ENCODE data around the gene BCOR.

BCOR gene

DNA sequence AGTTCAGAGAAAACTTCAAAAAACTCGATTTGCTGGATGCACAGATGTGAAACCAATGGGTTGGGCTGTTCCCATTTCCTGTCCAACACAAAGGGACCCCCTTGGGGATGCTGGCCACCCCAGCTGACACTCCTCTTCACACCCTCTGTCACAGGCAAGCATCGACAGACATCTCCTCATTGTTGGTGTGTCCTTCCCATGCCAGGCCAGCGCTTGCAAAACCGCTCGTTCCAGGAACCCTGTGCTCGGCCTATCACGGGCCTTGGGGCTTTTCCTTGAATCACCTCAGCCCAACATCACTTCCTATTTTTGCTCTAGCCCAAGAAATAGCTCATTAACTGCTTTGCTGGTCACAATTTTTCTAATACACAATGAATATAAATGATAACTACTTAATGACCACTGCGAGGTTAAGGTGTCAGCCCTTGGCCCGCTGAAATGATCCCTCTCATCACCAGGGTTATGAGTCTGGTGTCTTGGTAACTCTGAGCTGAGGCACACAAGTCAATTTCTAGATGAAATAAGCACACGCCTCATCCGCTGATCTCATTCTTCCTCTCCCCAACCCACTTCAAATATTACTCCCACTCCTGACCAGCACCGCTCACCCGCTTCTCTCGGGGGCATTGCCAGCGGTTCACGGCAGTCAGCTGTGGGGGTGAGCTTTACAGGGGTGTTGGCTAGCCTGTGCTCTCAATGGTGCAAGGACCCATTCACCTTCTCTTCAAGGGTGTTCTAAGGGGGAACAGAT lies 32.3 kb downstream of the BCOR start:
- H3K36me3 ChIP-seq (ENCODE audit: low read depth): peaks cover 25% of the 10 kb centered on the region

DNA sequence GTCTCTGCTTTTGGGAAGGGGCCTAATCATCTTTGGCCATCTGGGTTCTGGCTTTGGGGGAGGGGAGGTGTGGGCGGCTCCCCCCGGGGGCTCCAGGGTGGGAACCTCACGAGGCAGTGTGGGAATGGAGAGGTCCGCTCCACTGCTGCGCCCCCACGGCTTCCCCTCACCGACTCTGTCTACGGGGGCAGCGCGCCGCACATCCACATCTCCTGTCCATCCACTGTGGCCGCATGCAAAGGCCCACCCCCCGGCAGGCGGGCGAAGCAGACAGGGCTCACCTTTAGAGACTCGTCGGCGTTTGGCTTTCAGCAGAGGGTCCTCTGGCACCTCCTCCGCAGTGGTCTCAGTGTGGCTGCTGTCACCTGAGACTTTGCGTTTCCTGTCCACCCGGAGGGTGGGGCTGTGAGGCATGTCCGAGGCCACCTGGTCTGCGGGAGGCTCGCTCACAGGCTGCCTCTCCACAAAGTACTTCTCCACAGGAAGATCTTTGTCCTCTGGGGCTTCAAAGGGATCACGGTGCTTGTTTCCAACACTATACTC lies 33.6 kb downstream of the BCOR start:
- TF ChIP-seq, protein P1, sequence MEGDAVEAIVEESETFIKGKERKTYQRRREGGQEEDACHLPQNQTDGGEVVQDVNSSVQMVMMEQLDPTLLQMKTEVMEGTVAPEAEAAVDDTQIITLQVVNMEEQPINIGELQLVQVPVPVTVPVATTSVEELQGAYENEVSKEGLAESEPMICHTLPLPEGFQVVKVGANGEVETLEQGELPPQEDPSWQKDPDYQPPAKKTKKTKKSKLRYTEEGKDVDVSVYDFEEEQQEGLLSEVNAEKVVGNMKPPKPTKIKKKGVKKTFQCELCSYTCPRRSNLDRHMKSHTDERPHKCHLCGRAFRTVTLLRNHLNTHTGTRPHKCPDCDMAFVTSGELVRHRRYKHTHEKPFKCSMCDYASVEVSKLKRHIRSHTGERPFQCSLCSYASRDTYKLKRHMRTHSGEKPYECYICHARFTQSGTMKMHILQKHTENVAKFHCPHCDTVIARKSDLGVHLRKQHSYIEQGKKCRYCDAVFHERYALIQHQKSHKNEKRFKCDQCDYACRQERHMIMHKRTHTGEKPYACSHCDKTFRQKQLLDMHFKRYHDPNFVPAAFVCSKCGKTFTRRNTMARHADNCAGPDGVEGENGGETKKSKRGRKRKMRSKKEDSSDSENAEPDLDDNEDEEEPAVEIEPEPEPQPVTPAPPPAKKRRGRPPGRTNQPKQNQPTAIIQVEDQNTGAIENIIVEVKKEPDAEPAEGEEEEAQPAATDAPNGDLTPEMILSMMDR (IDR thresholded peaks at IDR 0.05; ENCODE audit: poor library complexity, severe bottlenecking): no peak
- Histone ChIP-seq H3K4me3 (ENCODE audit: severe bottlenecking) (no peak overlapping the region), H3K27ac (ENCODE audit: poor library complexity, severe bottlenecking) (no peak overlapping the region), H3K27me3 (ENCODE audit: insufficient read depth, poor library complexity, severe bottlenecking) (no peaks in the 10 kb centered on the region), H3K9me3 (ENCODE audit: severe bottlenecking) (no peaks in the 10 kb centered on the region), H3K36me3 (ENCODE audit: low read depth) (peaks cover 28% of the 10 kb centered on the region), H3K4me1 (ENCODE audit: insufficient read depth, poor library complexity, severe bottlenecking) (no peaks in the 10 kb centered on the region)
- ATAC-seq (ENCODE audit: low read depth) (no peak), DNase-seq (ENCODE audit: low spot score) (no peak)

More for the DNA sequence above, 32.3 kb downstream of the BCOR start:
- Histone ChIP-seq H3K27me3 (ENCODE audit: insufficient read depth, poor library complexity, severe bottlenecking) (no peaks in the 10 kb centered on the region), H3K4me1 (ENCODE audit: insufficient read depth, poor library complexity, severe bottlenecking) (no peaks in the 10 kb centered on the region), H3K4me3 (ENCODE audit: severe bottlenecking) (no peak overlapping the region), H3K9me3 (ENCODE audit: severe bottlenecking) (no peaks in the 10 kb centered on the region), H3K27ac (ENCODE audit: poor library complexity, severe bottlenecking) (no peak overlapping the region)
- TF ChIP-seq, protein P1 (IDR thresholded peaks at IDR 0.05; ENCODE audit: poor library complexity, severe bottlenecking): no peak
- DNase-seq (ENCODE audit: low spot score): no peak
- ATAC-seq (ENCODE audit: low read depth): no peak

DNA sequence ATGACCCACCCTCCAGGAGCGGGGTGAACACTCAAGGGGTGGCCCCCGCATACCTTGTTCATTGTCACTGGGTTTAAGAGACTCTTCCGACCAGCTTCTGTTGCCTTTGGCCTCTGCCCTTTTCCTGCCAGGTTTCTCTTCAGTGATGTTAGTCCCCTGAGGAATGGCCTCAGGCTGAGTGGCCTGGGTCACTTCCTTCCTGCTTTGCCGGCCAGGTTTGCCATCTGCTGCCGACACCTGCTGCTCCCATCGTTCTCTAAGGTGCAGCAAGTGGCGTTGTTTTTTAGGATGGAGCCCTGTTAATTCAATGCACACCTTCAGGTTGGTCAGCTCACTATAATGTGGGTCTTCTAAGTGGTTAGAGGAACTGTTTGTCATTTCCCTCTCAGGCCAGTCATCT lies 34.2 kb downstream of the BCOR start:
- no peaks in the 10 kb centered on the region for H3K9me3 ChIP-seq (ENCODE audit: severe bottlenecking)
- no peak for ATAC-seq (ENCODE audit: low read depth)
- H3K4me3 ChIP-seq (ENCODE audit: severe bottlenecking): no peak overlapping the region
- H3K4me1 ChIP-seq (ENCODE audit: insufficient read depth, poor library complexity, severe bottlenecking): no peaks in the 10 kb centered on the region
- DNase-seq (ENCODE audit: low spot score): no peak
- TF ChIP-seq, protein P1 (IDR thresholded peaks at IDR 0.05; ENCODE audit: poor library complexity, severe bottlenecking): no peak
- H3K36me3 ChIP-seq (ENCODE audit: low read depth): peaks cover 23% of the 10 kb centered on the region
- no peak overlapping the region for H3K27ac ChIP-seq (ENCODE audit: poor library complexity, severe bottlenecking)
- H3K27me3 ChIP-seq (ENCODE audit: insufficient read depth, poor library complexity, severe bottlenecking): no peaks in the 10 kb centered on the region

DNA sequence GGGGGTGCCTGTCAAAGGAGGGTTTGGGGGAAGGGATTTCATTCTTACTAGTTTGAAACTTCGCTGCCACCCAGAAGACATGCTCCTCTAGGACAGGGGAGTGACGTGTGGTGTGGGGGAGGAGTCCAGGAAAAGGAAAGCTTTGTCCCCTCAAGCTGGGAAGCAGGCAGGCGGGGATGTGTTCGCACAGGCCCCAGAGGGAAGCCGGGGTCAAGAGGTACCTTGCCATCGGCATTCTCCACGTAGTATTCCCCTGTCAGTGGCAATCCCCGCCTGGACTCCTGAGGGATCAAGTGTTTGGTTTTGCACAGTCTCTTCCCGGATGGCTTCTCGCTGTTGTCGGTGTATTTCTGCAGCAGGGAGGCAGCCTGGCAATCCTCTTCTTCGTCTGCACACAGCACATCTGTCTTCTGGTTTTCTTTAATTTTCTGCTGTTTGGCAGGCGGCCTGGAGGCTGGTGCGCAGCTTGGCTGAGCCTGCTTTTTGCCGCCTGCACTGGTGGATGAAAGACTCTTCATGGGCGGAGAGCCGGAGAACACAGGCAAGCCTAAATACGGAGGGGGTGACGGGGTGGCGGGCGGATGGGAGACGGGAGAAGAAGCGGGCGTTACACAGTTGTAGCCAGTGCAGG lies 35.1 kb downstream of the BCOR start:
- Histone ChIP-seq H3K27ac (ENCODE audit: poor library complexity, severe bottlenecking) (no peak overlapping the region), H3K27me3 (ENCODE audit: insufficient read depth, poor library complexity, severe bottlenecking) (no peaks in the 10 kb centered on the region), H3K4me1 (ENCODE audit: insufficient read depth, poor library complexity, severe bottlenecking) (no peaks in the 10 kb centered on the region), H3K36me3 (ENCODE audit: low read depth) (peaks cover 23% of the 10 kb centered on the region), H3K4me3 (ENCODE audit: severe bottlenecking) (no peak overlapping the region), H3K9me3 (ENCODE audit: severe bottlenecking) (no peaks in the 10 kb centered on the region)
- ATAC-seq (ENCODE audit: low read depth): no peak
- DNase-seq (ENCODE audit: low spot score): no peak
- TF ChIP-seq, protein P1 (IDR thresholded peaks at IDR 0.05; ENCODE audit: poor library complexity, severe bottlenecking): no peak

Data from RWPE2 (cell line).